H1 (cell line): Measurements from ENCODE around the gene ZNF561. TPM values are rescaled to one million over a fixed set of nuclear protein-coding genes. Genes with fewer than 3 reads are reported as not detected.

ENCODE experiments used
- CTCF ChIA-PET: fragments of 300-600 bp; sonication (Branson Sonifier 250); formaldehyde crosslinking; loops from one replicate; lab custom pipeline; 2021; ENCODE audit not compliant: partially characterized antibody; lab: Charles Lee
- POLR2A ChIA-PET: fragments of 300-600 bp; sonication (Branson Sonifier 250); formaldehyde crosslinking; loops from one replicate; lab custom pipeline; 2021; ENCODE audit warnings: inconsistent platforms; ENCODE audit not compliant: partially characterized antibody; lab: Charles Lee
- DNase-seq, 2 experiments: peaks; one replicate each; pipeline versions ENCODE4 v3.0.0 to v3.0.0-alpha.2; 2010 to 2022; ENCODE audit warnings: low spot score in 2 of 2, low read depth in 1 of 2, mixed read lengths in 1 of 2
- FAIRE-seq: peaks from 2 replicates; lab custom pipeline; 2011; peaks lifted over from hg19 to GRCh38; lab: Jason Lieb, UNC
- H2AFZ ChIP-seq: 2 replicates; pipeline ENCODE4 v1.8.1; 2012; ENCODE audit warnings: low read length, inconsistent platforms
- H2AK5ac ChIP-seq: 2 replicates; pipeline ENCODE4 v1.6.1; 2013; ENCODE audit warnings: low read depth, low read length
- H2BK120ac ChIP-seq: replicated peaks from 2 replicates; pipeline ENCODE3; 2013; ENCODE audit warnings: low read depth, low read length, inconsistent platforms
- H2BK12ac ChIP-seq: 2 replicates; pipeline ENCODE4 v1.6.1; 2013; ENCODE audit warnings: low read depth, low read length
- H2BK15ac ChIP-seq: 2 replicates; pipeline ENCODE4 v1.6.1; 2013; ENCODE audit warnings: low read length
- H2BK20ac ChIP-seq: 2 replicates; pipeline ENCODE4 v1.6.1; 2013; ENCODE audit warnings: low read length
- H2BK5ac ChIP-seq: 2 replicates; pipeline ENCODE4 v1.6.1; 2013; ENCODE audit warnings: low read depth, low read length
- H3K14ac ChIP-seq: 2 replicates; pipeline ENCODE4 v1.6.1; 2013; ENCODE audit warnings: inconsistent platforms; ENCODE audit not compliant: insufficient read length
- H3K18ac ChIP-seq: 2 replicates; pipeline ENCODE4 v1.6.1; 2013; ENCODE audit warnings: low read length; ENCODE audit errors: extremely low read depth
- H3K23ac ChIP-seq: 2 replicates; pipeline ENCODE4 v1.6.1; 2013; ENCODE audit warnings: inconsistent platforms; ENCODE audit not compliant: insufficient read length
- H3K23me2 ChIP-seq: 2 replicates; pipeline ENCODE4 v1.6.1; 2013; ENCODE audit warnings: low read depth, low read length
- H3K27ac ChIP-seq: 2 replicates; pipeline ENCODE4 v1.6.1; 2011; ENCODE audit warnings: low read depth, low read length, inconsistent platforms
- H3K27me3 ChIP-seq, 4 experiments: replicated peaks in 1 of 4; 1 replicate in 1 of 4; 2 replicates in 3 of 4; pipeline versions ENCODE4 v1.6.1 to v1.8.1; 2011 to 2013; ENCODE audit warnings: low read length in 3 of 4, mild to moderate bottlenecking in 3 of 4, inconsistent platforms in 2 of 4, mixed read lengths in 2 of 4, moderate library complexity in 1 of 4; ENCODE audit not compliant: control insufficient read depth in 3 of 4, insufficient read depth in 3 of 4; ENCODE audit errors: extremely low read depth in 1 of 4
- H3K36me3 ChIP-seq, 4 experiments: 2 replicates each; pipeline versions ENCODE4 v1.6.1 to v1.8.1; 2011 to 2013; ENCODE audit warnings: mild to moderate bottlenecking in 4 of 4, low read length in 3 of 4, moderate library complexity in 2 of 4, control low read depth in 1 of 4, inconsistent platforms in 1 of 4; ENCODE audit not compliant: insufficient read depth in 4 of 4, control insufficient read depth in 2 of 4
- H3K4ac ChIP-seq: replicated peaks from 2 replicates; pipeline ENCODE3; 2013; ENCODE audit warnings: low read length, low read depth, mixed read lengths, inconsistent platforms; ENCODE audit not compliant: insufficient read length
- H3K4me1 ChIP-seq, 4 experiments: replicated peaks in 1 of 4; 1 replicate in 1 of 4; 2 replicates in 3 of 4; pipeline versions ENCODE4 v1.6.1 to v1.8.1; 2011 to 2013; ENCODE audit warnings: low read length in 3 of 4, inconsistent platforms in 2 of 4, mixed read lengths in 1 of 4; ENCODE audit not compliant: insufficient read depth in 4 of 4, control insufficient read depth in 3 of 4
- H3K4me2 ChIP-seq, 2 experiments: 2 replicates each; pipeline versions ENCODE4 v1.6.1 to v1.8.1; 2011 to 2013; ENCODE audit warnings: low read depth in 2 of 2, low read length in 2 of 2, control low read depth in 1 of 2, inconsistent platforms in 1 of 2, mild to moderate bottlenecking in 1 of 2; ENCODE audit not compliant: insufficient read depth in 1 of 2
- H3K4me3 ChIP-seq, 4 experiments: fragments of 200-600, 300-600 bp in 1 of 4; sonication (generic), shearing (Covaris generic), sonication (Bioruptor Twin) in 1 of 4; 2 replicates each; pipeline versions ENCODE4 v1.5.1 to v1.8.1; 2011 to 2016; ENCODE audit warnings: low read length in 4 of 4, low read depth in 3 of 4, control low read depth in 2 of 4, inconsistent platforms in 2 of 4, mild to moderate bottlenecking in 2 of 4, mixed read lengths in 1 of 4, moderate library complexity in 1 of 4; ENCODE audit not compliant: insufficient read depth in 2 of 4; ENCODE audit errors: extremely low read depth in 1 of 4
- H3K56ac ChIP-seq: replicated peaks from 2 replicates; pipeline ENCODE3; 2013; ENCODE audit warnings: low read depth, mild to moderate bottlenecking, mixed read lengths, low read length, inconsistent platforms; ENCODE audit not compliant: insufficient read length
- H3K79me1 ChIP-seq: 2 replicates; pipeline ENCODE4 v1.6.1; 2013; ENCODE audit warnings: low read depth, low read length, control low read depth
- H3K79me2 ChIP-seq, 2 experiments: 2 replicates each; pipeline versions ENCODE4 v1.6.1 to v1.8.1; 2012 to 2013; ENCODE audit warnings: low read length in 2 of 2, mild to moderate bottlenecking in 2 of 2, inconsistent platforms in 1 of 2; ENCODE audit not compliant: insufficient read depth in 2 of 2, control insufficient read depth in 1 of 2
- H3K9ac ChIP-seq, 4 experiments: replicated peaks in 1 of 4; 1 replicate in 1 of 4; 2 replicates in 3 of 4; pipeline versions ENCODE4 v1.6.1 to v1.8.1; 2011 to 2013; ENCODE audit warnings: low read depth in 3 of 4, low read length in 3 of 4, control low read depth in 2 of 4, mild to moderate bottlenecking in 2 of 4, moderate library complexity in 2 of 4, inconsistent platforms in 1 of 4; ENCODE audit errors: extremely low read depth in 1 of 4
- H3K9me3 ChIP-seq, 2 experiments: 2 replicates each; pipeline versions ENCODE4 v1.6.1 to v1.8.1; 2012 to 2013; ENCODE audit warnings: mild to moderate bottlenecking in 2 of 2, moderate library complexity in 2 of 2, control low read depth in 1 of 2, inconsistent platforms in 1 of 2, low read depth in 1 of 2, low read length in 1 of 2, mixed read lengths in 1 of 2; ENCODE audit not compliant: insufficient read depth in 2 of 2
- H4K20me1 ChIP-seq, 2 experiments: replicated peaks in 1 of 2; 2 replicates each; pipeline versions ENCODE3 to v1.8.1; 2011 to 2013; ENCODE audit warnings: inconsistent platforms in 2 of 2, low read length in 2 of 2, mild to moderate bottlenecking in 1 of 2; ENCODE audit not compliant: insufficient read depth in 2 of 2, control insufficient read depth in 1 of 2
- H4K5ac ChIP-seq: 2 replicates; pipeline ENCODE4 v1.6.1; 2013; ENCODE audit warnings: low read length, low read depth, mixed read lengths, inconsistent platforms; ENCODE audit not compliant: insufficient read length
- H4K8ac ChIP-seq: 2 replicates; pipeline ENCODE4 v1.8.0; 2013; ENCODE audit warnings: mild to moderate bottlenecking, moderate library complexity, low read length, inconsistent platforms; ENCODE audit not compliant: insufficient read depth; ENCODE audit errors: extremely low read depth
- H4K91ac ChIP-seq: replicated peaks from 2 replicates; pipeline ENCODE3; 2013; ENCODE audit warnings: low read length, mixed read lengths, inconsistent platforms; ENCODE audit not compliant: insufficient read length
- ATF3 ChIP-seq: IDR thresholded peaks from 2 replicates; pipeline ENCODE4 v1.6.1; 2011; ENCODE audit warnings: low read depth, mild to moderate bottlenecking, low read length; ENCODE audit not compliant: insufficient read depth
- GABPA ChIP-seq: IDR thresholded peaks from 2 replicates; pipeline ENCODE4 v1.6.1; 2011; ENCODE audit warnings: mild to moderate bottlenecking, low read length, moderate library complexity, borderline replicate concordance; ENCODE audit not compliant: insufficient read depth
- KDM5A ChIP-seq: fragments of 200-600 bp; IDR thresholded peaks from 2 replicates; pipeline ENCODE4 v1.7.1; 2012; ENCODE audit warnings: mild to moderate bottlenecking, low read length, inconsistent platforms, mixed read lengths
- NRF1 ChIP-seq: IDR thresholded peaks from 2 replicates; pipeline ENCODE4 v1.6.1; 2011; ENCODE audit warnings: mild to moderate bottlenecking, low read depth, low read length, improper control_type of control experiment
- RAD21 ChIP-seq, 2 experiments: IDR thresholded peaks in 1 of 2; conservative IDR thresholded peaks in 1 of 2; 2 replicates each; pipeline ENCODE4 v1.6.1; 2011; ENCODE audit warnings: low read depth in 2 of 2, low read length in 2 of 2, improper control_type of control experiment in 1 of 2, inconsistent platforms in 1 of 2, mild to moderate bottlenecking in 1 of 2, moderate library complexity in 1 of 2
- SIRT6 ChIP-seq: IDR thresholded peaks from one replicate; pipeline ENCODE4 v1.7.1; 2012; ENCODE audit warnings: low read length, inconsistent platforms
- TAF1 ChIP-seq: IDR thresholded peaks from 2 replicates; pipeline ENCODE4 v1.6.1; 2011; ENCODE audit warnings: mild to moderate bottlenecking, low read depth, low read length
- TBP ChIP-seq: IDR thresholded peaks from 2 replicates; pipeline ENCODE4 v1.6.1; 2011; ENCODE audit warnings: low read depth, low read length, improper control_type of control experiment
- WGBS, 2 experiments: shearing (Covaris generic) in 1 of 2; methylation state at CpG; one replicate each; pipeline versions ENCODE4 v1.1.6 to v1.1.7; 2013 to 2015; ENCODE audit warnings: low lambda C conversion rate in 2 of 2, mixed read lengths in 2 of 2, inconsistent platforms in 1 of 2, low coverage in 1 of 2, missing lambda C conversion rate in 1 of 2; ENCODE audit not compliant: insufficient replicate concordance in 2 of 2, insufficient coverage in 1 of 2, insufficient read length in 1 of 2; ENCODE audit errors: extremely low coverage in 1 of 2, missing lambda C conversion rate in 1 of 2; 5-methylcytosine and 5-hydroxymethylcytosine counted together
- polyA plus RNA-seq, 7 experiments: library from polyadenylated mRNA; depleted of rRNA in 3 of 7; stranded (reverse) in 5 of 7; unstranded in 2 of 7; fragments of >200 nt in 5 of 7; fragments of 200-250 nt in 2 of 7; gene quantifications; 1 replicate in 5 of 7; 2 replicates in 1 of 7; 4 replicates in 1 of 7; pipeline versions ENCODE4 v1.2.1 to v1.2.3, GENCODE V29; 2011 to 2013; ENCODE audit warnings: missing spikeins in 2 of 7, mixed read lengths in 2 of 7
- total RNA-seq: library from RNA; stranded (reverse); fragmentation: NEBNext Ultra II Directional; extraction: Animal tissue kit (Norgen Biotek cat#: 25700); gene quantifications from 2 replicates; pipeline ENCODE4 v1.2.1, GENCODE V29; 2021

Gene ZNF561
- total and polyA plus RNA-seq, 2 of the 8 experiments (the other 6 are each of a cell fraction or from before 2014, with no cell fraction given), result 28.6 to 64.7 TPM

DNA sequence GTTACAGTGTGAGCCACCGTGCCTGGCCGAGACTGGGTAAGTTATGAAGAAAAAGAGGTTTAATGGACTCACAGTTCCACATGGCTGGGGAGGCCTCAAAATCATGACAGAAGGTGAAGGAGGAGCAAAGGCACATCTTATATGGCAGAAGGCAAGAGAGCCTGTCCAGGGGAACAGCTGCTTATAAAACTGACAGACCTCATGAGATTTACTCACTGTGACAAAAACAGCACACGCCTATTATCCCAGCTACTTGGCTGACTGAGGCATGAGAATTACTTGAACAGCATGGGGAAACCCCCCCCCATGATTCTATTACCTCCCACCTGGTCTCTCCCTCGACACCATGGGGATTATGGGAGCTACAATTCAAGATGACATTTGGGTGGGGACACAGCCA, 23.4 kb upstream of the ZNF561 start:
- Histone ChIP-seq H4K5ac (no peak overlapping the region), H2BK5ac (no peak overlapping the region), H3K79me2 (no peaks in the 10 kb centered on the region), H3K4me2 (no peak overlapping the region), H3K4me3 (no peak overlapping the region), H3K9ac (no peak overlapping the region), H4K8ac (no peak overlapping the region), H3K9me3 (peaks cover 13 to 20% of the 10 kb centered on the region in 2 experiments), H3K27me3 (no peaks in the 10 kb centered on the region), H3K4me1 (peaks cover 0 to 4% (median 0%) of the 10 kb centered on the region in 4 experiments; a peak in 2 of 7 replicates), H3K36me3 (peaks cover 0 to 32% (median 14%) of the 10 kb centered on the region in 4 experiments; a peak in 6 of 8 replicates), H2BK15ac (no peak overlapping the region), H2AFZ (no peak overlapping the region), H4K91ac (no peak overlapping the region), H2BK120ac (no peak overlapping the region), H3K79me1 (no peaks in the 10 kb centered on the region), H2BK12ac (no peak overlapping the region), H3K27ac (no peak overlapping the region), H3K4ac (no peak overlapping the region), H4K20me1 (no peaks in the 10 kb centered on the region), H3K23ac (no peak overlapping the region), H3K14ac (no peak overlapping the region), H3K56ac (no peak overlapping the region), H3K18ac (no peak overlapping the region), H2AK5ac (no peak overlapping the region), H2BK20ac (no peak overlapping the region), H3K23me2 (no peaks in the 10 kb centered on the region)
- CTCF ChIA-PET, result interaction anchor here (0.6 to 2.1 kb wide), 8 partner anchors 11 to 151 kb away, joined by 3 to 5 read pairs (median 3); no protein-coding TSS in a partner anchor
- WGBS, 2 experiments, result 91% methylated on average over 4 of the region's 4 CpGs; no CpG with 5 or more reads in 1 of the 2 experiments
- TF ChIP-seq KDM5A (no peak), GABPA (no peak), NRF1 (no peak), SIRT6 (no peak), RAD21 (IDR thresholded peaks at IDR 0.05 in 1 of 2, conservative IDR thresholded peaks at IDR 0.05 in 1 of 2; ENCODE audit: low read depth in 2 of 2, low read length in 2 of 2) (no peak), TBP (no peak), ATF3 (no peak), TAF1 (no peak)
- DNase-seq (no peak), FAIRE-seq (no peak)
- POLR2A ChIA-PET, result interaction anchor here (0.9 to 1.7 kb wide), 3 partner anchors 16 to 144 kb away, joined by 3 to 5 read pairs (median 3); partner anchors contain the start of gene ZNF561
